Measurements from ENCODE around the gene NPHP4. TPM values are rescaled to one million over a fixed set of nuclear protein-coding genes. Genes with fewer than 3 reads are reported as not detected.

The NPHP4 gene
- total RNA-seq, 1 experiment from 2014 or later: 20.0 TPM

DNA sequence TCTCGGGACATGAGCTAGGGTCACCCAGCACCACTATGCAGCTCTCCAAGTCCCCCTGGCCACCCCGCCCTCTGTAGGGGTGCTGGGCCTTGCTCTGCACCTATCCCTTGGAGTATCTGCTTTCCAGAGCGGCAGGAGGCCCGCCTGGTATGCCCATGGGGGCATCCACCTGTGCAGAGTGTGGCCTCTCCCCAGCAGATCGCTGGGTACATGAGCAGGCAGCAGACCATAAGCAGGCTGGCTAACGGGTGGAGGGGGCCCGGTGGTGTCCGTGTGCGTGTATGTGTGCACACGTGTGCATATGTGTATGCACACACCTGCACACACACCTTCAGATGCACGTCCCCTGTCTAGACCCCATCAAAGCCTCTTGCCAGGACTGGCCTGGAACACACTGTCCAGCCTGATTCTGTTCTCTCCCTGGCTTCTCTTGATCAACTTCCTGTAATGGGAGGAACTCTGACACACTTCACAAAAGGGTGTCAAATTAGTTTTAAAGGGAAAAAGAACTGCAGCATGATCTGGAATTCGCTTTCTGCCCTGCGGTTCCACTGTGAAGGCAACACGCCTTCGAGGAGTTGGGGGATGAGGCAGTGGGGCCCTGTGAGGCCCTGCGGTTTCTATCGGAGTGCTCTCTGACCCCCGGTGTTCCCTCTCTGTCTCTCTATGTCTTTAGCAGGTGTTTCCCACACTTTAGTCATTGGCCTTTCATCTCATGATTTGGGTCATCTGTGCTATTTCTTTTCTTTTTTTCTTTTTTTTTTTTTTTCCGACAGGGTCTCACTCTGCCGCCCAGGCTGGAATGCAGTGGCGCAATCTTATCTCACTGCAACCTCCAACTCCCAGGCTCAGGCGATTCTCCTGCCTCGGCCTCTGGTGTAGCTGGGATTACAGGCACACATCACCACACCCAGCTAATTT lies 17.2 kb upstream of the NPHP4 start:
- ChIA-PET RAD21 (ENCODE audit: low non-redundant PET in 1 of 2, low total read pairs in 2 of 2, uncharacterized antibody in 2 of 2, unreplicated experiment in 2 of 2) (interaction anchor here in 1 of 2 experiments (0.7 kb wide), 1 partner anchor 710 kb away, joined by 3 read pairs; no protein-coding TSS in a partner anchor), POLR2A (no interaction called here), CTCF (no interaction called here)
- H3K79me2 ChIP-seq (ENCODE audit: insufficient read depth, low read length): no peaks in the 10 kb centered on the region
- H3K9me3 ChIP-seq (ENCODE audit: control insufficient read depth in 1 of 2, insufficient read depth in 1 of 2, low read depth in 1 of 2, low read length in 2 of 2): no peaks in the 10 kb centered on the region
- no peaks in the 10 kb centered on the region for H4K20me1 ChIP-seq (ENCODE audit: insufficient read depth)
- ATAC-seq (no peak), DNase-seq (ENCODE audit: low read depth, low spot score) (no peak)
- H3K4me3 ChIP-seq (replicated peaks in 1 of 2; ENCODE audit: low read depth in 1 of 2, low read length in 2 of 2): no peak overlapping the region
- no peaks in the 10 kb centered on the region for H3K4me1 ChIP-seq (ENCODE audit: control insufficient read depth in 1 of 2, insufficient read depth in 2 of 2, low read length in 2 of 2)
- H3K27me3 ChIP-seq (ENCODE audit: insufficient read depth, low read length): no peaks in the 10 kb centered on the region
- H3K9me2 ChIP-seq (ENCODE audit: insufficient read depth): no peaks in the 10 kb centered on the region
- TF ChIP-seq TCF7L2 (IDR thresholded peaks at IDR 0.05; ENCODE audit: borderline replicate concordance, extremely low read depth, insufficient read depth, insufficient read length): no peak
- TF ChIP-seq, protein P1, sequence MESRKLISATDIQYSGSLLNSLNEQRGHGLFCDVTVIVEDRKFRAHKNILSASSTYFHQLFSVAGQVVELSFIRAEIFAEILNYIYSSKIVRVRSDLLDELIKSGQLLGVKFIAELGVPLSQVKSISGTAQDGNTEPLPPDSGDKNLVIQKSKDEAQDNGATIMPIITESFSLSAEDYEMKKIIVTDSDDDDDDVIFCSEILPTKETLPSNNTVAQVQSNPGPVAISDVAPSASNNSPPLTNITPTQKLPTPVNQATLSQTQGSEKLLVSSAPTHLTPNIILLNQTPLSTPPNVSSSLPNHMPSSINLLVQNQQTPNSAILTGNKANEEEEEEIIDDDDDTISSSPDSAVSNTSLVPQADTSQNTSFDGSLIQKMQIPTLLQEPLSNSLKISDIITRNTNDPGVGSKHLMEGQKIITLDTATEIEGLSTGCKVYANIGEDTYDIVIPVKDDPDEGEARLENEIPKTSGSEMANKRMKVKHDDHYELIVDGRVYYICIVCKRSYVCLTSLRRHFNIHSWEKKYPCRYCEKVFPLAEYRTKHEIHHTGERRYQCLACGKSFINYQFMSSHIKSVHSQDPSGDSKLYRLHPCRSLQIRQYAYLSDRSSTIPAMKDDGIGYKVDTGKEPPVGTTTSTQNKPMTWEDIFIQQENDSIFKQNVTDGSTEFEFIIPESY (IDR thresholded peaks at IDR 0.05; ENCODE audit: extremely low read depth, insufficient replicate concordance, low read length): no peak
- TF ChIP-seq CEBPB (IDR thresholded peaks at IDR 0.05; ENCODE audit: low read depth): no peak
- no peak for TF ChIP-seq CBX3 (IDR thresholded peaks at IDR 0.05; ENCODE audit: low read depth)
- no peak for TF ChIP-seq SRF (IDR thresholded peaks at IDR 0.05; ENCODE audit: low read depth)
- TF ChIP-seq ELF1 (IDR thresholded peaks at IDR 0.05; ENCODE audit: borderline replicate concordance, low read depth): no peak
- TF ChIP-seq RAD21 (IDR thresholded peaks at IDR 0.05; ENCODE audit: low read depth): no peak
- intact Hi-C loops (cut with micrococcal nuclease): no loop called here
- H3K9ac ChIP-seq (ENCODE audit: low read length): no peak overlapping the region
- no TSS peak for BruUV-seq (replicated peaks)
- H3K27ac ChIP-seq (ENCODE audit: low read depth, low read length): no peak overlapping the region
- H3K4me2 ChIP-seq (ENCODE audit: low read length): no peak overlapping the region
- H2AFZ ChIP-seq (ENCODE audit: low read depth, low read length, poor library complexity, severe bottlenecking): no peak overlapping the region
- no peaks in the 10 kb centered on the region for H3K36me3 ChIP-seq (ENCODE audit: control insufficient read depth in 1 of 2, insufficient read depth in 2 of 2, low read length in 2 of 2)
